H1 (cell line): ENCODE data around the gene YIF1B. TPM values are rescaled to one million over a fixed set of nuclear protein-coding genes. Genes with fewer than 3 reads are reported as not detected.

Experiments used
- CTCF ChIA-PET: fragments of 300-600 bp; sonication (Branson Sonifier 250); formaldehyde crosslinking; loops from one replicate; lab custom pipeline; 2021; ENCODE audit not compliant: partially characterized antibody; lab: Charles Lee
- POLR2A ChIA-PET: fragments of 300-600 bp; sonication (Branson Sonifier 250); formaldehyde crosslinking; loops from one replicate; lab custom pipeline; 2021; ENCODE audit warnings: inconsistent platforms; ENCODE audit not compliant: partially characterized antibody; lab: Charles Lee
- DNase-seq, 2 experiments: peaks; one replicate each; pipeline versions ENCODE4 v3.0.0 to v3.0.0-alpha.2; 2010 to 2022; ENCODE audit warnings: low spot score in 2 of 2, low read depth in 1 of 2, mixed read lengths in 1 of 2
- FAIRE-seq: peaks from 2 replicates; lab custom pipeline; 2011; peaks lifted over from hg19 to GRCh38; lab: Jason Lieb, UNC
- H2AFZ ChIP-seq: 2 replicates; pipeline ENCODE4 v1.8.1; 2012; ENCODE audit warnings: low read length, inconsistent platforms
- H2AK5ac ChIP-seq: 2 replicates; pipeline ENCODE4 v1.6.1; 2013; ENCODE audit warnings: low read depth, low read length
- H2BK120ac ChIP-seq: replicated peaks from 2 replicates; pipeline ENCODE3; 2013; ENCODE audit warnings: low read depth, low read length, inconsistent platforms
- H2BK12ac ChIP-seq: 2 replicates; pipeline ENCODE4 v1.6.1; 2013; ENCODE audit warnings: low read depth, low read length
- H2BK15ac ChIP-seq: 2 replicates; pipeline ENCODE4 v1.6.1; 2013; ENCODE audit warnings: low read length
- H2BK20ac ChIP-seq: 2 replicates; pipeline ENCODE4 v1.6.1; 2013; ENCODE audit warnings: low read length
- H2BK5ac ChIP-seq: 2 replicates; pipeline ENCODE4 v1.6.1; 2013; ENCODE audit warnings: low read depth, low read length
- H3K14ac ChIP-seq: 2 replicates; pipeline ENCODE4 v1.6.1; 2013; ENCODE audit warnings: inconsistent platforms; ENCODE audit not compliant: insufficient read length
- H3K18ac ChIP-seq: 2 replicates; pipeline ENCODE4 v1.6.1; 2013; ENCODE audit warnings: low read length; ENCODE audit errors: extremely low read depth
- H3K23ac ChIP-seq: 2 replicates; pipeline ENCODE4 v1.6.1; 2013; ENCODE audit warnings: inconsistent platforms; ENCODE audit not compliant: insufficient read length
- H3K23me2 ChIP-seq: 2 replicates; pipeline ENCODE4 v1.6.1; 2013; ENCODE audit warnings: low read depth, low read length
- H3K27ac ChIP-seq: 2 replicates; pipeline ENCODE4 v1.6.1; 2011; ENCODE audit warnings: low read depth, low read length, inconsistent platforms
- H3K27me3 ChIP-seq, 4 experiments: replicated peaks in 1 of 4; 1 replicate in 1 of 4; 2 replicates in 3 of 4; pipeline versions ENCODE4 v1.6.1 to v1.8.1; 2011 to 2013; ENCODE audit warnings: low read length in 3 of 4, mild to moderate bottlenecking in 3 of 4, inconsistent platforms in 2 of 4, mixed read lengths in 2 of 4, moderate library complexity in 1 of 4; ENCODE audit not compliant: control insufficient read depth in 3 of 4, insufficient read depth in 3 of 4; ENCODE audit errors: extremely low read depth in 1 of 4
- H3K36me3 ChIP-seq, 4 experiments: 2 replicates each; pipeline versions ENCODE4 v1.6.1 to v1.8.1; 2011 to 2013; ENCODE audit warnings: mild to moderate bottlenecking in 4 of 4, low read length in 3 of 4, moderate library complexity in 2 of 4, control low read depth in 1 of 4, inconsistent platforms in 1 of 4; ENCODE audit not compliant: insufficient read depth in 4 of 4, control insufficient read depth in 2 of 4
- H3K4ac ChIP-seq: replicated peaks from 2 replicates; pipeline ENCODE3; 2013; ENCODE audit warnings: low read length, low read depth, mixed read lengths, inconsistent platforms; ENCODE audit not compliant: insufficient read length
- H3K4me1 ChIP-seq, 4 experiments: replicated peaks in 1 of 4; 1 replicate in 1 of 4; 2 replicates in 3 of 4; pipeline versions ENCODE4 v1.6.1 to v1.8.1; 2011 to 2013; ENCODE audit warnings: low read length in 3 of 4, inconsistent platforms in 2 of 4, mixed read lengths in 1 of 4; ENCODE audit not compliant: insufficient read depth in 4 of 4, control insufficient read depth in 3 of 4
- H3K4me2 ChIP-seq, 2 experiments: 2 replicates each; pipeline versions ENCODE4 v1.6.1 to v1.8.1; 2011 to 2013; ENCODE audit warnings: low read depth in 2 of 2, low read length in 2 of 2, control low read depth in 1 of 2, inconsistent platforms in 1 of 2, mild to moderate bottlenecking in 1 of 2; ENCODE audit not compliant: insufficient read depth in 1 of 2
- H3K4me3 ChIP-seq, 4 experiments: fragments of 200-600, 300-600 bp in 1 of 4; sonication (generic), shearing (Covaris generic), sonication (Bioruptor Twin) in 1 of 4; 2 replicates each; pipeline versions ENCODE4 v1.5.1 to v1.8.1; 2011 to 2016; ENCODE audit warnings: low read length in 4 of 4, low read depth in 3 of 4, control low read depth in 2 of 4, inconsistent platforms in 2 of 4, mild to moderate bottlenecking in 2 of 4, mixed read lengths in 1 of 4, moderate library complexity in 1 of 4; ENCODE audit not compliant: insufficient read depth in 2 of 4; ENCODE audit errors: extremely low read depth in 1 of 4
- H3K56ac ChIP-seq: replicated peaks from 2 replicates; pipeline ENCODE3; 2013; ENCODE audit warnings: low read depth, mild to moderate bottlenecking, mixed read lengths, low read length, inconsistent platforms; ENCODE audit not compliant: insufficient read length
- H3K79me1 ChIP-seq: 2 replicates; pipeline ENCODE4 v1.6.1; 2013; ENCODE audit warnings: low read depth, low read length, control low read depth
- H3K79me2 ChIP-seq, 2 experiments: 2 replicates each; pipeline versions ENCODE4 v1.6.1 to v1.8.1; 2012 to 2013; ENCODE audit warnings: low read length in 2 of 2, mild to moderate bottlenecking in 2 of 2, inconsistent platforms in 1 of 2; ENCODE audit not compliant: insufficient read depth in 2 of 2, control insufficient read depth in 1 of 2
- H3K9ac ChIP-seq, 4 experiments: replicated peaks in 1 of 4; 1 replicate in 1 of 4; 2 replicates in 3 of 4; pipeline versions ENCODE4 v1.6.1 to v1.8.1; 2011 to 2013; ENCODE audit warnings: low read depth in 3 of 4, low read length in 3 of 4, control low read depth in 2 of 4, mild to moderate bottlenecking in 2 of 4, moderate library complexity in 2 of 4, inconsistent platforms in 1 of 4; ENCODE audit errors: extremely low read depth in 1 of 4
- H3K9me3 ChIP-seq, 2 experiments: 2 replicates each; pipeline versions ENCODE4 v1.6.1 to v1.8.1; 2012 to 2013; ENCODE audit warnings: mild to moderate bottlenecking in 2 of 2, moderate library complexity in 2 of 2, control low read depth in 1 of 2, inconsistent platforms in 1 of 2, low read depth in 1 of 2, low read length in 1 of 2, mixed read lengths in 1 of 2; ENCODE audit not compliant: insufficient read depth in 2 of 2
- H4K20me1 ChIP-seq, 2 experiments: replicated peaks in 1 of 2; 2 replicates each; pipeline versions ENCODE3 to v1.8.1; 2011 to 2013; ENCODE audit warnings: inconsistent platforms in 2 of 2, low read length in 2 of 2, mild to moderate bottlenecking in 1 of 2; ENCODE audit not compliant: insufficient read depth in 2 of 2, control insufficient read depth in 1 of 2
- H4K5ac ChIP-seq: 2 replicates; pipeline ENCODE4 v1.6.1; 2013; ENCODE audit warnings: low read length, low read depth, mixed read lengths, inconsistent platforms; ENCODE audit not compliant: insufficient read length
- H4K8ac ChIP-seq: 2 replicates; pipeline ENCODE4 v1.8.0; 2013; ENCODE audit warnings: mild to moderate bottlenecking, moderate library complexity, low read length, inconsistent platforms; ENCODE audit not compliant: insufficient read depth; ENCODE audit errors: extremely low read depth
- H4K91ac ChIP-seq: replicated peaks from 2 replicates; pipeline ENCODE3; 2013; ENCODE audit warnings: low read length, mixed read lengths, inconsistent platforms; ENCODE audit not compliant: insufficient read length
- CHD1 ChIP-seq: IDR thresholded peaks from 2 replicates; pipeline ENCODE4 v1.6.1; 2012; ENCODE audit warnings: low read depth, low read length, improper control_type of control experiment
- HDAC2 ChIP-seq, 2 experiments: fragments of 300-600 bp in 1 of 2; sonication (generic) in 1 of 2; IDR thresholded peaks; 2 replicates each; pipeline ENCODE4 v1.6.1; 2011 to 2012; ENCODE audit warnings: low read depth in 2 of 2, low read length in 2 of 2, mild to moderate bottlenecking in 2 of 2, moderate library complexity in 2 of 2, borderline replicate concordance in 1 of 2, inconsistent platforms in 1 of 2
- KDM1A ChIP-seq: fragments of 200-600, 300-600 bp; sonication (generic); IDR thresholded peaks from 2 replicates; pipeline ENCODE4 v1.7.1; 2016; ENCODE audit warnings: mild to moderate bottlenecking, low read length, borderline replicate concordance
- POU5F1 ChIP-seq: IDR thresholded peaks from 2 replicates; pipeline ENCODE4 v1.6.1; 2011; ENCODE audit warnings: low read depth, mild to moderate bottlenecking, low read length, moderate library complexity
- SAP30 ChIP-seq: fragments of 300-600 bp; sonication (generic); IDR thresholded peaks from 2 replicates; pipeline ENCODE4 v1.7.1; 2012; ENCODE audit warnings: low read length, moderate library complexity, mild to moderate bottlenecking, inconsistent platforms; ENCODE audit not compliant: insufficient read depth, insufficient replicate concordance
- SIX5 ChIP-seq: IDR thresholded peaks from 2 replicates; pipeline ENCODE4 v1.6.1; 2011; ENCODE audit warnings: mild to moderate bottlenecking, low read depth, low read length
- SRF ChIP-seq: IDR thresholded peaks from 2 replicates; pipeline ENCODE4 v1.6.1; 2011; ENCODE audit warnings: mild to moderate bottlenecking, low read depth, low read length, moderate library complexity
- TBP ChIP-seq: IDR thresholded peaks from 2 replicates; pipeline ENCODE4 v1.6.1; 2011; ENCODE audit warnings: low read depth, low read length, improper control_type of control experiment
- TEAD4 ChIP-seq: IDR thresholded peaks from 2 replicates; pipeline ENCODE4 v1.6.1; 2012; ENCODE audit warnings: low read depth, low read length, inconsistent platforms, mixed read lengths
- YY1 ChIP-seq: IDR thresholded peaks from 2 replicates; pipeline ENCODE4 v1.6.1; 2011; ENCODE audit warnings: low read depth, mild to moderate bottlenecking, low read length
- WGBS, 2 experiments: shearing (Covaris generic) in 1 of 2; methylation state at CpG; one replicate each; pipeline versions ENCODE4 v1.1.6 to v1.1.7; 2013 to 2015; ENCODE audit warnings: low lambda C conversion rate in 2 of 2, mixed read lengths in 2 of 2, inconsistent platforms in 1 of 2, low coverage in 1 of 2, missing lambda C conversion rate in 1 of 2; ENCODE audit not compliant: insufficient replicate concordance in 2 of 2, insufficient coverage in 1 of 2, insufficient read length in 1 of 2; ENCODE audit errors: extremely low coverage in 1 of 2, missing lambda C conversion rate in 1 of 2; 5-methylcytosine and 5-hydroxymethylcytosine counted together
- polyA plus RNA-seq, 7 experiments: library from polyadenylated mRNA; depleted of rRNA in 3 of 7; stranded (reverse) in 5 of 7; unstranded in 2 of 7; fragments of >200 nt in 5 of 7; fragments of 200-250 nt in 2 of 7; gene quantifications; 1 replicate in 5 of 7; 2 replicates in 1 of 7; 4 replicates in 1 of 7; pipeline versions ENCODE4 v1.2.1 to v1.2.3, GENCODE V29; 2011 to 2013; ENCODE audit warnings: missing spikeins in 2 of 7, mixed read lengths in 2 of 7
- total RNA-seq: library from RNA; stranded (reverse); fragmentation: NEBNext Ultra II Directional; extraction: Animal tissue kit (Norgen Biotek cat#: 25700); gene quantifications from 2 replicates; pipeline ENCODE4 v1.2.1, GENCODE V29; 2021
- TF ChIP-seq, protein P1 (sequence below), 3 experiments: IDR thresholded peaks; 1 replicate in 2 of 3; 2 replicates in 1 of 3; pipeline versions ENCODE4 v1.5.1 to v1.6.1; 2011; ENCODE audit warnings: low read length in 3 of 3, mild to moderate bottlenecking in 3 of 3, inconsistent platforms in 2 of 3, low read depth in 1 of 3, moderate library complexity in 1 of 3; ENCODE audit not compliant: insufficient read depth in 1 of 3; ENCODE audit errors: control extremely low read depth in 1 of 3

Gene YIF1B
- total and polyA plus RNA-seq, 2 of the 8 experiments (the other 6 are each of a cell fraction or from before 2014, with no cell fraction given) = 89.6 to 305 TPM

DNA sequence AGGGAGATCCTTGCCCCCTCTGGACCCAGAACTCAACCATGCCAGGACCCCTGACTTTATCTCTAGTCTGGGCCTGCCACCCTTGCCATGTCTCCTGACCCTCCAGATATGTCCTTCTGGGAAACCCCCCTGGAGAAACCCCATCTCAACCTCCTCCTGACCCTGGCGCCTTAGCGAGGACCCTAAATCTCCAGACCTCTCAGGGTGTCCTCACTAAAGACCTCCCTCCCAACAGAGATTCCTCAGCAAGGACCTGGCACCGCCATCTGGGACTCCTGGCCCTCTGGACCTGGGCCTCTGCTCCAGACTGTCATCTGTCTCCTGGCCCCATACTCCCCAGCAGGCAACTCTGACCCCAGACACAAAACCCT, 5.2 kb upstream of the YIF1B start:
- H2BK15ac ChIP-seq = no peak overlapping the region
- POLR2A ChIA-PET = interaction anchor here (1.1 to 1.4 kb wide), 2 partner anchors 12 to 56 kb away, joined by 3 to 7 read pairs; partner anchors contain the start of gene SPINT2
- TF ChIP-seq YY1 (no peak), SIX5 (no peak), KDM1A (no peak), SAP30 (no peak), HDAC2 (IDR thresholded peaks at IDR 0.05; ENCODE audit: borderline replicate concordance in 1 of 2, low read depth in 2 of 2, low read length in 2 of 2) (no peak), TBP (no peak), SRF (no peak), POU5F1 (no peak), TEAD4 (no peak), CHD1 (no peak)
- TF ChIP-seq, protein P1, sequence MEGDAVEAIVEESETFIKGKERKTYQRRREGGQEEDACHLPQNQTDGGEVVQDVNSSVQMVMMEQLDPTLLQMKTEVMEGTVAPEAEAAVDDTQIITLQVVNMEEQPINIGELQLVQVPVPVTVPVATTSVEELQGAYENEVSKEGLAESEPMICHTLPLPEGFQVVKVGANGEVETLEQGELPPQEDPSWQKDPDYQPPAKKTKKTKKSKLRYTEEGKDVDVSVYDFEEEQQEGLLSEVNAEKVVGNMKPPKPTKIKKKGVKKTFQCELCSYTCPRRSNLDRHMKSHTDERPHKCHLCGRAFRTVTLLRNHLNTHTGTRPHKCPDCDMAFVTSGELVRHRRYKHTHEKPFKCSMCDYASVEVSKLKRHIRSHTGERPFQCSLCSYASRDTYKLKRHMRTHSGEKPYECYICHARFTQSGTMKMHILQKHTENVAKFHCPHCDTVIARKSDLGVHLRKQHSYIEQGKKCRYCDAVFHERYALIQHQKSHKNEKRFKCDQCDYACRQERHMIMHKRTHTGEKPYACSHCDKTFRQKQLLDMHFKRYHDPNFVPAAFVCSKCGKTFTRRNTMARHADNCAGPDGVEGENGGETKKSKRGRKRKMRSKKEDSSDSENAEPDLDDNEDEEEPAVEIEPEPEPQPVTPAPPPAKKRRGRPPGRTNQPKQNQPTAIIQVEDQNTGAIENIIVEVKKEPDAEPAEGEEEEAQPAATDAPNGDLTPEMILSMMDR (IDR thresholded peaks at IDR 0.05; ENCODE audit: control extremely low read depth in 1 of 3, insufficient read depth in 1 of 3, low read depth in 1 of 3, low read length in 3 of 3) = no peak

More for the DNA sequence above, 5.2 kb upstream of the YIF1B start:
- Histone ChIP-seq H3K27me3 (peaks cover 0 to 33% (median 18%) of the 10 kb centered on the region in 4 experiments; a peak in 6 of 7 replicates), H3K9me3 (no peaks in the 10 kb centered on the region), H2BK120ac (no peak overlapping the region), H3K4me3 (peak overlapping the region in 2 of 4 experiments; percentile 52 to 76; a peak in 2 of 8 replicates), H3K23me2 (peaks cover 10% of the 10 kb centered on the region; the same call in 1 of the 2 replicates), H2BK12ac (no peak overlapping the region), H3K4ac (no peak overlapping the region), H4K5ac (no peak overlapping the region), H3K14ac (no peak overlapping the region), H2AFZ (no peak overlapping the region), H3K18ac (no peak overlapping the region), H3K4me2 (peak overlapping the region; percentile 87 to 89; a peak in 3 of 4 replicates), H3K23ac (no peak overlapping the region), H3K56ac (no peak overlapping the region), H3K36me3 (0 out of 8 replicates have a peak, but pooled peaks cover 0 to 2% (median 0%) of the 10 kb centered on the region in 4 experiments), H2BK5ac (no peak overlapping the region), H4K91ac (no peak overlapping the region), H3K9ac (no peak overlapping the region; a peak in 1 of 7 replicates), H3K27ac (no peak overlapping the region), H4K20me1 (peaks cover 0 to 4% of the 10 kb centered on the region in 2 experiments), H2AK5ac (no peak overlapping the region; the same call in 1 of the 2 replicates), H2BK20ac (no peak overlapping the region), H3K79me1 (peaks cover 3% of the 10 kb centered on the region; the same call in 1 of the 2 replicates), H4K8ac (no peak overlapping the region), H3K79me2 (no peaks in the 10 kb centered on the region), H3K4me1 (peaks cover 0 to 4% (median 1%) of the 10 kb centered on the region in 4 experiments; a peak in 5 of 7 replicates)
- no peak for DNase-seq
- no peak for FAIRE-seq
- CTCF ChIA-PET = interaction anchor here (0.9 to 3.6 kb wide), 12 partner anchors 10 to 96 kb away, joined by 3 to 24 read pairs (median 4); partner anchors contain the start of genes C19orf33, CATSPERG and SPINT2
- 83% methylated on average over 3 of the region's 3 CpGs; no CpG with 5 or more reads in 1 of the 2 experiments for WGBS, 2 experiments
